ENCODE data around the gene ACTR3C.

ACTR3C gene

GRCh38 chr7:150335774-150336112, 12.4 kb upstream of the ACTR3C start:
- no peak for DNase-seq
- Mint-ChIP-seq H3K27me3 (peaks cover 21% of the 10 kb centered on the region), H3K4me3 (no peak overlapping the region), H3K4me1 (no peaks in the 10 kb centered on the region), H3K27ac (no peak overlapping the region), H3K36me3 (peaks cover 3% of the 10 kb centered on the region), H3K9me3 (no peaks in the 10 kb centered on the region)
- CTCF ChIA-PET: interaction anchor here (0.6 to 1.3 kb wide), 2 partner anchors 13 to 19 kb away, joined by 3 to 4 read pairs; partner anchors contain the start of genes ACTR3C and LRRC61

- H3K27me3 Mint-ChIP-seq: peaks cover 16% of the 10 kb centered on the region
- DNase-seq: no peak
- no peak overlapping the region for H3K27ac Mint-ChIP-seq
- CTCF ChIA-PET: interaction anchor here (0.6 to 1.3 kb wide), 2 partner anchors 12 to 19 kb away, joined by 3 to 4 read pairs; partner anchors contain the start of genes ACTR3C and LRRC61
- H3K9me3 Mint-ChIP-seq: no peaks in the 10 kb centered on the region
- peaks cover 4% of the 10 kb centered on the region for H3K36me3 Mint-ChIP-seq
- no peak overlapping the region for H3K4me3 Mint-ChIP-seq
- no peaks in the 10 kb centered on the region for H3K4me1 Mint-ChIP-seq
Measured at GRCh38 chr7:150335108-150335773, 11.9 kb upstream of the ACTR3C start.

GRCh38 chr7:150334108-150334507, 10.8 kb upstream of the ACTR3C start:
- CTCF ChIA-PET: no interaction called here
- Mint-ChIP-seq H3K27ac (no peak overlapping the region), H3K4me3 (no peak overlapping the region), H3K9me3 (no peaks in the 10 kb centered on the region), H3K4me1 (no peaks in the 10 kb centered on the region), H3K27me3 (peaks cover 5% of the 10 kb centered on the region), H3K36me3 (peaks cover 5% of the 10 kb centered on the region)
- no peak for DNase-seq

DNA sequence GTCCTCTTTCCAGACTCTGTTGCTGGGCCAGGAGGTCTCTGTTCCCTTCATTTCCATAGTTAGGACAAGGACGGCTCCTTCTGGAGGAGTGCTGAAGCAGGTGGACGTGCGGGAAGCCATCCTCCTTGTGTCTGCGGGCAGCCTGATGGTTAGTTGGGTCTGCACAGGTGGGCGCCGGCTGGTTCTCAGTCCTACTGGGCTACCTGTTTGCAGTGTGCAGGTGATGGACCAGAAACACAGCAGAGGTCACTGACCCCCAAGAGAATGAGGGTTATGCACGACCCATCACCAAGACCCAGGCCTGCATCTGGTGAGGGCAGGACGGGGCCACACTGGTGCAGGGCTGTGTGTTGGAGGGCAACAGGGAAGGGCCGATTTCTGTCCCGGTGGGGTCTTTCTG, 10.3 kb upstream of the ACTR3C start:
- H3K36me3 Mint-ChIP-seq: peaks cover 9% of the 10 kb centered on the region
- CTCF ChIA-PET: no interaction called here
- H3K9me3 Mint-ChIP-seq: no peaks in the 10 kb centered on the region

GRCh38 chr7:150332852-150333635, 9.7 kb upstream of the ACTR3C start:
- Mint-ChIP-seq H3K4me3 (no peak overlapping the region), H3K4me1 (no peaks in the 10 kb centered on the region), H3K9me3 (no peaks in the 10 kb centered on the region), H3K27ac (no peak overlapping the region), H3K36me3 (peaks cover 14% of the 10 kb centered on the region), H3K27me3 (no peaks in the 10 kb centered on the region)
- no peak for DNase-seq
- CTCF ChIA-PET: no interaction called here

More for the DNA sequence above, 10.3 kb upstream of the ACTR3C start:
- peaks cover under 1% of the 10 kb centered on the region for H3K27me3 Mint-ChIP-seq
- H3K4me1 Mint-ChIP-seq: no peaks in the 10 kb centered on the region
- DNase-seq: no peak
- H3K27ac Mint-ChIP-seq: no peak overlapping the region
- H3K4me3 Mint-ChIP-seq: no peak overlapping the region

DNA sequence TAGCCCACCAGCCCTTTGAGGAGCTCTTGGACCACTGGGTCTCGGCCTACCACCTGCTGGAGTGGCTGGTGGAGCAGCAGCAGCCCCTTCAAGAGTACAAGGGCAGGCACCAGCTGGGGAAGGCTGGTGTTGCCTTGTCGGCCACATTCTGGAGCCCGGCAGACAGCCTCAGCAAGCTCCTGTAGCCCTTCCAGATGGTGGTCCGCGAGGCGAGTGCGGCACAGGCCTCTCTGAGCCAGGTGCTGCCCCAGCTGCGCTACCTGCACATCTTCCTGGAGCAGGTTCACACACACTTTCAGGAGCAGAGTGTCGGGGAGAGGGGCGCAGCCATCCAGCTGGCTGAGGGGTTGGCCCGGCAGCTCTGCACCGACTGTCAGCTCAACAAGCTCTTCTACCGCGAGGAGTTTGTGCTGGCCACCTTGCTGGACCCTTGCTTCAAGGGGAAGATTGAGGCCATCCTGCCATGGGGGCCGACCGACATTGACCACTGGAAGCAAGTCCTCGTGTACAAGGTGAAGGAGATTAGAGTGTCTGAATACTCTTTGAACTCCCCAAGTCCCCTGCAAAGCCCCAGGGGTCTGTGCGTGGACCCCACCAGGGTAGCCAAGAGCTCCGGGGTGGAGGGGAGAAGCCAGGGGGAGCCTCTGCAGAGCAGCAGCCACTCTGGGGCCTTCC, 7.0 kb upstream of the ACTR3C start:
- Mint-ChIP-seq H3K27me3 (no peaks in the 10 kb centered on the region), H3K9me3 (no peaks in the 10 kb centered on the region), H3K36me3 (peaks cover 32% of the 10 kb centered on the region), H3K4me3 (no peak overlapping the region), H3K4me1 (peaks cover 3% of the 10 kb centered on the region), H3K27ac (no peak overlapping the region)
- CTCF ChIA-PET: interaction anchor here (0.7 kb wide), 1 partner anchor 76 kb away, joined by 3 read pairs; no protein-coding TSS in a partner anchor
- no peak for DNase-seq

DNA sequence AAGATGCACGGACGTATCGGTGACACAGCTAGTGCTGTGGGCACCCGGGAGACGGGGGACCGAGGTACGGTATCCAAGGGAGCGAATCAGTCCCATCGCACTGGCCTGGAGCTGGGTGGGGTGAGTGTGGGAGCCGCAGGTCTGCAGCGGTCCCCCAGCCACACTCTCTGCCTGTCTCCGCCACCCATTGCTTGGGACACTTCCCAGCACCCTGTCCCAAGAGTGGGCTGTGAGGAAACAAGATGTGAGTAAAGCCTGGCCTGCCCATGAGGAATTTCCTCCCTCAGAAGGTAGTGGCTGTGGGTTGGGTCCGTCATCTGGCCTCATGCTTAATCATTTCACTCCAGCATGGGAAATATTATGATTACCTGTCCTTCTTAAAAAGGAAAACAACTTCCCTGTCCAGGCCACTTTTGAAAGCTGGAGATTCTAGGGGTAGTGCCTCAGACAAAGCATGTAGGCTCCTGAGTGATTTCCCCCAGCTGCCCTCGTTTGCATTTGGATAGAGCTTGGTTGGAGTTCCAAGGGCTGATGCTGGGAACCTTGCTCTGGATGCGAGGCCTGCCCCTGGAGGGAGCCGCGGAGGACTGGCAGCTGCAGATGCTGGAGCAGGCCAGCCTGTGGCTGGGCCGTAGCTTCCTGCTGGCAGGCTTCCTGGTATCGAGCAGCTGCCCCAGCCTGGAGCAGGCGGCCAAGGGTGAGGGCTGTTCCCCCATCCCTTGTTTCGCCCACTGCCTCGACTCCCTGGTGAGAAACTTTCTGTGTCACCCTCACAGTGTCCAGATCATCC, 6.2 kb upstream of the ACTR3C start:
- Mint-ChIP-seq H3K4me3 (no peak overlapping the region), H3K4me1 (peaks cover 11% of the 10 kb centered on the region), H3K36me3 (peaks cover 41% of the 10 kb centered on the region), H3K27me3 (no peaks in the 10 kb centered on the region), H3K9me3 (no peaks in the 10 kb centered on the region), H3K27ac (no peak overlapping the region)
- DNase-seq: no peak
- CTCF ChIA-PET: interaction anchor here (0.6 to 0.7 kb wide), 2 partner anchors 45 to 77 kb away, joined by 3 read pairs; no protein-coding TSS in a partner anchor

- Mint-ChIP-seq H3K4me3 (no peak overlapping the region), H3K36me3 (peaks cover 52% of the 10 kb centered on the region)
Measured at GRCh38 chr7:150327308-150327707, 4.0 kb upstream of the ACTR3C start.

GRCh38 chr7:150326657-150327268, 3.4 kb upstream of the ACTR3C start:
- H3K27me3 Mint-ChIP-seq: no peaks in the 10 kb centered on the region

More at GRCh38 chr7:150327308-150327707, 4.0 kb upstream of the ACTR3C start:
- Mint-ChIP-seq H3K27ac (no peak overlapping the region), H3K4me1 (peaks cover 27% of the 10 kb centered on the region), H3K9me3 (no peaks in the 10 kb centered on the region), H3K27me3 (no peaks in the 10 kb centered on the region)
- no peak for DNase-seq
- CTCF ChIA-PET: no interaction called here

GRCh38 chr7:150325901-150326300, 2.6 kb upstream of the ACTR3C start:
- Mint-ChIP-seq H3K27me3 (no peaks in the 10 kb centered on the region), H3K36me3 (peaks cover 56% of the 10 kb centered on the region), H3K4me3 (no peak overlapping the region), H3K27ac (no peak overlapping the region), H3K4me1 (peaks cover 39% of the 10 kb centered on the region), H3K9me3 (no peaks in the 10 kb centered on the region)
- CTCF ChIA-PET: no interaction called here
- DNase-seq: no peak

More at GRCh38 chr7:150326657-150327268, 3.4 kb upstream of the ACTR3C start:
- Mint-ChIP-seq H3K4me1 (peaks cover 32% of the 10 kb centered on the region), H3K27ac (no peak overlapping the region), H3K9me3 (no peaks in the 10 kb centered on the region), H3K4me3 (no peak overlapping the region), H3K36me3 (peaks cover 52% of the 10 kb centered on the region)
- no peak for DNase-seq
- CTCF ChIA-PET: no interaction called here

- H3K27me3 Mint-ChIP-seq: no peaks in the 10 kb centered on the region
- H3K36me3 Mint-ChIP-seq: peaks cover 55% of the 10 kb centered on the region
- no peaks in the 10 kb centered on the region for H3K9me3 Mint-ChIP-seq
- peak overlapping the region; percentile 93 for H3K27ac Mint-ChIP-seq
- no peak for DNase-seq
- CTCF ChIA-PET: no interaction called here
- peak overlapping the region; percentile 92 for H3K4me3 Mint-ChIP-seq
- H3K4me1 Mint-ChIP-seq: peaks cover 42% of the 10 kb centered on the region
Measured at GRCh38 chr7:150325110-150325611, 1.8 kb upstream of the ACTR3C start.

DNA sequence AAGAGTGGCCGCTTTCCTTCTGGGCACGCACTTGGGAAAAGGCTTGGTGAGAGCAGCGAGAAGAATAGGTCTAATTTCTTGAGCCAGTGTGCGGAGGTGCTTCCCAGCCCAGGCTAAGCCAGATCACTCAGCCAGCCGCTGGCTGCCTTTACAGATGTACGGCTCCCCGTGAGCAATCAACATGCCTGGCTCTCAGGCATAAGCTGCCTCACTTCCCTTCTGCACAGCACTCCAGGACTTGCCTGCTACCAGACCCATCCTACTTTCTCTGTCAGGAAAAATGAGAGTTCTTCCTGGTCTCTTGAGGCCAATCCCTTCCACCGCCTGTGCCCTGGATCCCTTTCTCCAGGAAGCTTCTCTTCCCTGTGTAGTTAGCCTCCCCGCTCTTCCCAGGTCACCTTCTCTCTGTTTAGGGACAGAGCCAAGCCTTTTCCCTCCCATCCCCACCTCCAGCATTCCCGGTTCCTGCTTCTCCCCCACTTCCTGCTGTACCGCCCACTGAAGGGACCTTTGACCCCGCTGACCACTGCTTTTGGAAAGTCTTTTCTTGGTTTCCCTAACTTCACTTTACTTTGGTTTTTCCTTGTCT, 1.1 kb upstream of the ACTR3C start:
- Mint-ChIP-seq H3K27me3 (no peaks in the 10 kb centered on the region), H3K4me1 (peaks cover 46% of the 10 kb centered on the region), H3K36me3 (peaks cover 58% of the 10 kb centered on the region), H3K9me3 (no peaks in the 10 kb centered on the region), H3K4me3 (peak overlapping the region; percentile 92), H3K27ac (peak overlapping the region; percentile 93)
- DNase-seq: no peak
- CTCF ChIA-PET: no interaction called here
